HG02571 (cell line): ENCODE data around the gene SCYGR7.
"Not testable (repeated sequence)": the region's sequence is repeated elsewhere in the genome, so short reads cannot be mapped to it uniquely, and the experiment has no call there.

Experiments
- ATAC-seq: cut with Tn5 transposase; IDR thresholded peaks from one replicate; pipeline ENCODE4 v1.9.1; 2021; ENCODE audit warnings: mild to moderate bottlenecking, moderate library complexity; ENCODE audit not compliant: unreplicated experiment

Gene SCYGR7

GRCh38 chr2:227756261-227756660 lies 28.1 kb downstream of the SCYGR7 start:
- ATAC-seq = not testable (repeated sequence)

DNA sequence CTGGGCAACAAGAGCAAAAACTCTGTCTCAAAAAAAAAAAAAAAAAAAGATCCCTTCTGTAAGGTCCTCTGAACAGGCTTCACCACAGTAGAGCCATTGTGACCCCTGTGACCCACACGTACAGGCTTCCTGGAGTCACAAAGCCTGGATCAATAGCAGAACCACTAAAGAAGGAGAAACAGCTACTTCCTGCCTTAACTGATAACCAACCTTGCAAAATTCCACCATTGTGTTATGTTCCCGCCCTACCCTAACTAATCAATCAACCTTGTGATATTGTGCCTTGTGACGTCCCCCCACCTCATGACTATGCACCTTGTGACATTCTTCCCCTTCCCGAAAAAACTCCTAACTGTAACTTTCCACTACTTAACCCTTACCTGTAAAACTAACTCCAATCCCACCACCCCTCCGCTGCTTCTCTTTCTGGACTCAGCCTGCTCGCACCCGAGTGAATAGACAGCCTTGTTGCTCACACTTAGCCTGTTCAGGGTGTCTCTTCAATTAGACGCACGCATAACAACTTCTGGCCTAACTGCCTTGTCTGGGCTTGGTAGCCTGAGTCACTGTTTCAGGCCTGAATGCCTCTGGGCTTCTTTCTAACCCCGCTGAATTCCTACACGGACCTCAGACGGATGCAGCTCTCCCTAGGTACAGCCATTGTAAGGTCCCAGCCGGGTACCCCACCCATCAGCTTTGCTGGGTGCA lies 31.4 kb downstream of the SCYGR7 start:
- ATAC-seq = no peak

- no peak for ATAC-seq
These were observed 33.8 kb downstream of the SCYGR7 start for GRCh38 chr2:227761740-227762476.

DNA sequence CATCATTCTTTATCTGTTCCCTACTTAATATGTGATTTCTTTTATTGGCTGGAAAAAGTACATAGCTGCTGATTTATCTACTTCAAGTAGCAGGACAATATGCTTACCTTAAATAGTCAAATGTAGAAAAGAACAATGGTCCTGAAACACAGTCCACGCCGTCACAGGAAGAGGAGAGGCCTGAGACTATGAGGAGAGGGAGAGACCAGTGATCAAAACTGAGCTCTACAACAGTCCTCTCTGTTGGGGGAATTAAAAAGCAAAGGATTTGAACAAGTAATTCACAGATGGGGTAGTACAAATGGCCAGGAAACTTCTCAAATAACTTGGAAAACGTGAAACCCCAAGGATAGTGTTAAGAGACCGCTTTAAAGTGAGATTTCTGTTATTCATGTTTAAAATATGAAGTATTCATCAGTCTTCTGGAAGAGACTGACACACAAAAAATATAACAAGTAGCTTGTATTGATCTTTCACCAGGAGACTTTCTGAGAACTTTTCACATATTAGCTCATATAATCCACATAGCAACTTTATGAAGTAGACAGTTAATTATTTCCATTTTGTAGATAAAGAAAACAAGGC lies 37.7 kb downstream of the SCYGR7 start:
- ATAC-seq = no peak

GRCh38 chr2:227766373-227766883 lies 38.3 kb downstream of the SCYGR7 start:
- ATAC-seq = peak; percentile 98

DNA sequence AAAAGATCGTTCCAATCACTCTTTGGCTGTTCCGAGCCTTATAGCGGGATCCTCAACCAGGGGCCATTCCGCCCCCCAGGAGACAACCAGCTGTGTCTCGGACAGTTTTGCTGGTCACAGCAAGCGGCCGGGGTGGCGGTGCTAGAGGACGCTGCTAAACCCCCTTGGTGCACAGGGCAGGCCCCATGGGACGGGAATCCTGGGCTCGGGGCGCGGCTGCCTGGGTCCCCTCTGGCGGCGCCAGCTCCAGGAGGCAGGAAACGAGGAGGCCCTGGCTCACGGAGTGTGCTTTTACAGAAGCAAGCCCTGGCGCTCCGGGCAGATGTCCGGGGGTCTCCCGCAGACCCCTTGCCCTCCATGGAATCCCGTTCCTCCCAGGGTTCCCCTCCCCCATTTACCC lies 39.7 kb downstream of the SCYGR7 start:
- ATAC-seq = no peak

DNA sequence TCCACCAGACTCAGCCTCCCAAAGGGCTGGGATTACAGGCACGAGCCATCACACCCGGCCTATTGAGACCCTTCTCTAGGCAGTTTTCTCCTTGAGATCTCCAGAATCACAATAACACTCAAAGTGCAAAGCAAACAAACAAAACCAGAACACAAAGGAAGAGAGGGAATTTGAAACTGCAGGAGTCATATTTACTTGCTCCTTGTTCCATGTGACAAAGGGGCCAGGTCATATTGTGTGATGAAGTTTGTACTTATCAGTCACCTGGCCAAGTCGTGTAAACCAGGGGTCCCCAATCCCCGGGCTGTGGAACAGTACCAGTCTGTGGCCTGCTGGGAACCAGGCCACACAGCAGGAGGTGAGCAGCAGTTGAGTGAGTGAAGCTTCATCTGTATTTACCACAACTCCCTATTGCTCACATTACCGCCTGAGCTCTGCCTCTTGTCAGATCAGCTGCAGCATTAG lies 44.1 kb downstream of the SCYGR7 start:
- ATAC-seq = no peak

GRCh38 chr2:227772932-227773331 lies 44.8 kb downstream of the SCYGR7 start:
- ATAC-seq = no peak

- no peak for ATAC-seq
These were observed 46.0 kb downstream of the SCYGR7 start for GRCh38 chr2:227774011-227774624.

DNA sequence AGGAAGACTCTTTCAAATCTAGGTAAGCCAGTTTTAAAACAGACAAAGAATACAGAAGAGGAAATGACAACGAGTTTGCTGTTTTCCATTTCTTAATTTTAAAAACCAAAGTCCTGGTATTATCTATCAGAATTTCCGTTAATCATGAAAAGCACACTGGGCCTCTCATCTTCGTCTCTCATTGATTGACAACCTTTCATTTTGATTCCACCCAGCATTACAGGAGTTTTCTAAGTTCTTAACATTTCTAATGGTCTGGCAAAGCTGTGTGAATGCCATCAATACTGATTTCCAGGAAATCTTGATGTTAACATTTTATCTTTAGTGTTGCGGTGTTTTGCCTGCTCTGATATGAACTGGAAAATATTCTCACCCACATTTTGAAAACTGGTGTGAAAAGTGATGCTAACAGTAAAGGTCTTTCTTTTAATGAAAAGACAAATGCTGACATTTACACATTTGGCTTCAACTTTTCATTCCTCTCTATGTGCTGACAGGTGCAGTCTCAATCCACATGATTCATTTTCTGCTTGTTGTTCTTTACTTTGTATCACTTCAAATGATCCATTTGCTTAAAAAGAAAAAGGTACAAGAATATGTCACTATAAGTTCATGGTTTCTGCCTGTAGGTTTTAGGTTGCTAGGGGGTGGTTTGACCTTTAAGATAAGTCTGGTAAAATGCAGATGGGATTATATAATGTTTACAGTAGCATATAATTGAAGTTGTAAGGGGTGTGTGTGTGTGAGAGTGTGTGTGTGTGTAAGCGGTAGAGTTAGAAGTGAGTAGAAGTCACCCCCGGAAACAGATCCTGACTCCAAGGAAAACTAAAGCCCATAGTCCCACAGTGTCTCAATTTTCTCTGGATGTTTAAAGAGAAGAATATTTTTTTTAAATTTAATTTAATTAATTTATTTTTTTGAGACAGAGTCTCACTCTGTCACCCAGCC lies 47.0 kb downstream of the SCYGR7 start:
- no peak for ATAC-seq
